A549 (cell line): ENCODE measurements around the gene LCN2. TPM values are rescaled to one million over a fixed set of nuclear protein-coding genes. Genes with fewer than 3 reads are reported as not detected.

ENCODE experiments used
- ATAC-seq, 2 experiments: fragments of 200-7000 bp in 1 of 2; fragments of >200 bp in 1 of 2; cut with Nextera tagmentation in 1 of 2; cut with Tn5 transposase in 1 of 2; 3 replicates each; pipeline versions ENCODE4 v1.8.0 to v1.9.1; 2018 to 2020; ENCODE audit warnings: mild to moderate bottlenecking in 1 of 2, moderate library complexity in 1 of 2
- CTCF ChIA-PET: fragments of 300-600 bp; sonication (Branson Sonifier 250); formaldehyde crosslinking; extraction: SDS; loops from one replicate; lab custom pipeline; 2021; ENCODE audit warnings: antibody characterized with exemption, inconsistent platforms; lab: Yijun Ruan, JAX
- POLR2A ChIA-PET: fragments of 350-600 bp; formaldehyde crosslinking; extraction: SDS; loops from one replicate; lab custom pipeline; 2021; ENCODE audit warnings: antibody characterized with exemption, inconsistent platforms; lab: Yijun Ruan, JAX
- DNase-seq, 2 experiments: peaks; one replicate each; pipeline versions ENCODE4 v3.0.0 to v3.0.0-alpha.2; 2011 to 2016; ENCODE audit warnings: low read depth in 1 of 2, low spot score in 1 of 2
- FAIRE-seq: peaks from 2 replicates; lab custom pipeline; 2011; peaks lifted over from hg19 to GRCh38; lab: Jason Lieb, UNC
- H3K27ac ChIP-seq, 2 experiments: fragments of >200 bp; sonication (Bioruptor Twin); formaldehyde crosslinking; 3 replicates each; pipeline ENCODE4 v1.5.1; 2016 to 2017
- H3K4me1 ChIP-seq: fragments of >200 bp; sonication (Bioruptor Twin); formaldehyde crosslinking; 3 replicates; pipeline ENCODE4 v1.6.1; 2016
- H3K4me2 ChIP-seq: fragments of >200 bp; sonication (Bioruptor Twin); formaldehyde crosslinking; 3 replicates; pipeline ENCODE4 v1.6.1; 2016
- H3K4me3 ChIP-seq: fragments of >200 bp; sonication (Bioruptor Twin); formaldehyde crosslinking; 3 replicates; pipeline ENCODE4 v1.5.1; 2016
- H3K9me3 ChIP-seq: fragments of >200 bp; sonication (Bioruptor Twin); formaldehyde crosslinking; 3 replicates; pipeline ENCODE4 v1.6.1; 2016
- BHLHE40 ChIP-seq: IDR thresholded peaks from 2 replicates; pipeline ENCODE4 v1.6.1; 2012; ENCODE audit warnings: low read depth, low read length, inconsistent platforms
- EHF ChIP-seq: fragments of 250-450 bp; sonication (Bioruptor Pico); IDR thresholded peaks from 2 replicates; pipeline ENCODE4 v1.5.0; 2020; ENCODE audit warnings: mild to moderate bottlenecking
- ESRRA ChIP-seq: fragments of 150-350 bp; IDR thresholded peaks from 2 replicates; pipeline ENCODE4 v1.6.1; 2014; ENCODE audit warnings: mild to moderate bottlenecking, low read length, borderline replicate concordance
- FOSB ChIP-seq: fragments of 250-450 bp; sonication (Bioruptor Pico); IDR thresholded peaks from 2 replicates; pipeline ENCODE4 v1.5.0; 2020; ENCODE audit warnings: mild to moderate bottlenecking, moderate library complexity
- FOSL2 ChIP-seq, 2 experiments: fragments of 450-650 bp in 1 of 2; fragments of >200 bp in 1 of 2; sonication (Bioruptor Twin) in 1 of 2; formaldehyde crosslinking; IDR thresholded peaks; 2 replicates each; pipeline versions ENCODE4 v1.5.0 to v1.6.1; 2016 to 2020; ENCODE audit warnings: mild to moderate bottlenecking in 1 of 2, moderate library complexity in 1 of 2
- FOXS1 ChIP-seq: fragments of 250-450 bp; sonication (Bioruptor Pico); IDR thresholded peaks from 2 replicates; pipeline ENCODE4 v1.5.0; 2020; ENCODE audit warnings: mild to moderate bottlenecking, moderate library complexity
- HOXA7 ChIP-seq: fragments of 250-450 bp; sonication (Bioruptor Pico); IDR thresholded peaks from 2 replicates; pipeline ENCODE4 v1.5.0; 2020; ENCODE audit warnings: mild to moderate bottlenecking, moderate library complexity
- JUN ChIP-seq, 2 experiments: fragments of >200 bp; sonication (Bioruptor Twin); formaldehyde crosslinking; IDR thresholded peaks; 2 replicates in 1 of 2; 3 replicates in 1 of 2; pipeline ENCODE4 v1.6.1; 2016 to 2017
- KDM1A ChIP-seq: fragments of 200-600 bp; sonication (generic); IDR thresholded peaks from 2 replicates; pipeline ENCODE4 v1.6.1; 2016; ENCODE audit warnings: low read depth, mild to moderate bottlenecking
- KDM5A ChIP-seq: fragments of 200-600 bp; sonication (generic); IDR thresholded peaks from 2 replicates; pipeline ENCODE4 v1.6.1; 2016; ENCODE audit warnings: antibody characterized with exemption, mild to moderate bottlenecking
- NFE2L2 ChIP-seq: fragments of 150-350 bp; conservative IDR thresholded peaks from 2 replicates; pipeline ENCODE4 v1.6.1; 2014; ENCODE audit warnings: low read length
- PHF8 ChIP-seq: fragments of 200-600 bp; sonication (generic); IDR thresholded peaks from 2 replicates; pipeline ENCODE4 v1.6.1; 2016; ENCODE audit warnings: low read depth, mild to moderate bottlenecking, antibody characterized with exemption, moderate library complexity, borderline replicate concordance
- POLR2AphosphoS2 ChIP-seq: conservative IDR thresholded peaks from 2 replicates; pipeline ENCODE4 v1.6.1; 2012; ENCODE audit warnings: low read length, improper control_type of control experiment, inconsistent platforms
- RAD21 ChIP-seq, 2 experiments: fragments of >200 bp in 1 of 2; sonication (Bioruptor Twin) in 1 of 2; formaldehyde crosslinking in 1 of 2; IDR thresholded peaks in 1 of 2; conservative IDR thresholded peaks in 1 of 2; 2 replicates in 1 of 2; 3 replicates in 1 of 2; pipeline ENCODE4 v1.6.1; 2012 to 2018; ENCODE audit warnings: inconsistent platforms in 1 of 2
- SMC3 ChIP-seq: fragments of >200 bp; sonication (Bioruptor Twin); formaldehyde crosslinking; IDR thresholded peaks from 3 replicates; pipeline ENCODE4 v1.6.1; 2018; ENCODE audit warnings: inconsistent platforms
- SREBF2 ChIP-seq: fragments of 450-650 bp; IDR thresholded peaks from 2 replicates; pipeline ENCODE4 v1.6.1; 2014; ENCODE audit warnings: mild to moderate bottlenecking, moderate library complexity
- ZNF302 ChIP-seq: fragments of 250-450 bp; sonication (Bioruptor Pico); IDR thresholded peaks from 2 replicates; pipeline ENCODE4 v1.9.0; 2021; ENCODE audit warnings: inconsistent platforms, mild to moderate bottlenecking, moderate library complexity
- WGBS: methylation state at CpG from one replicate; pipeline ENCODE4 v1.1.6; 2017; ENCODE audit errors: missing lambda C conversion rate; 5-methylcytosine and 5-hydroxymethylcytosine counted together
- polyA plus RNA-seq, 4 experiments: library from polyadenylated mRNA; depleted of rRNA in 3 of 4; stranded (reverse); fragments of >200 nt; fragmentation: RNase III in 1 of 4; extraction: RNeasy Plus Mini Kit Qiagen cat#74134 plus additional on column Dnase treatment in 1 of 4; gene quantifications; 2 replicates in 3 of 4; 3 replicates in 1 of 4; pipeline ENCODE4 v1.2.3, GENCODE V29; 2011 to 2017
- TF ChIP-seq, protein P1 (sequence below): fragments of 150-350 bp; IDR thresholded peaks from 2 replicates; pipeline ENCODE4 v1.6.1; 2014; ENCODE audit warnings: low read depth, mild to moderate bottlenecking, low read length
- TF ChIP-seq, protein P2 (sequence below): fragments of >200 bp; sonication (Bioruptor Twin); formaldehyde crosslinking; IDR thresholded peaks from 3 replicates; pipeline ENCODE4 v1.6.1; 2016
- TF ChIP-seq, protein P3 (sequence below): fragments of 250-450 bp; sonication (Bioruptor Pico); IDR thresholded peaks from 2 replicates; pipeline ENCODE4 v1.5.0; 2021; ENCODE audit warnings: mild to moderate bottlenecking, moderate library complexity, borderline replicate concordance
- TF ChIP-seq, protein P4 (sequence below): fragments of >200 bp; sonication (Bioruptor Twin); formaldehyde crosslinking; IDR thresholded peaks from 2 replicates; pipeline ENCODE4 v1.6.1; 2016

LCN2 gene
- polyA plus RNA-seq, 2 of the 4 experiments (the other 2 are of a cell fraction) = 2.3 to 11.9 TPM

DNA sequence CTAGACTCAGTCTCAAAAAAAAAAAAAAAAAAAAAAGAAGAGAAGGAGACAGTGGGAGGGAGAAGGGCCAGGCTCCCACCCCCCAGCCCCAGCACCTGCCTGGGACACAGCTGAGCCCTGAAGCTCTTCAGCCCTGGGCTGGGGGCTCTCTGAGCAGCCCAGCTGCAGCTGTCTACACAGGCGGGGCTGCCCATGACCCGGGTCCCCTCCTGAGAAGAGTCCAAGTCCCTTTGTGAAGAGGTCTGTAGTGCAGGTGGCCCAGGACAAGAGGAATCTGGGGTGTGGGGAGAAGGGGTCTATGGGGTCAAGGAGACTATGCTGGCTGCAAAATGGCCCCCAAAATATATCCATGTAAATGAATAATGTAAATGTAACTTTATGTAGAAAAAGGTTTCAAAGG, 6.7 kb upstream of the LCN2 start:
- no peak overlapping the region for H3K4me2 ChIP-seq
- ChIA-PET CTCF (interaction anchor here (0.6 to 3.7 kb wide), 5 partner anchors 13 to 194 kb away, joined by 3 to 22 read pairs (median 6); no protein-coding TSS in a partner anchor), POLR2A (interaction anchor here (0.6 to 1.1 kb wide), 4 partner anchors 14 to 687 kb away, joined by 3 to 7 read pairs (median 4); partner anchors contain the start of gene SPOUT1)
- no peak overlapping the region for H3K27ac ChIP-seq
- ATAC-seq = no peak
- no peak overlapping the region for H3K4me3 ChIP-seq
- no peaks in the 10 kb centered on the region for H3K4me1 ChIP-seq
- H3K9me3 ChIP-seq = no peaks in the 10 kb centered on the region
- DNase-seq = no peak
- WGBS = 60% methylated on average over 2 of the region's 2 CpGs
- no peak for FAIRE-seq
- TF ChIP-seq RAD21 (conservative IDR thresholded peaks at IDR 0.05 in 1 of 2, IDR thresholded peaks at IDR 0.05 in 1 of 2) = no peak
- TF ChIP-seq EHF (CRISPR knock-in tag) = no peak
- TF ChIP-seq, protein P1, sequence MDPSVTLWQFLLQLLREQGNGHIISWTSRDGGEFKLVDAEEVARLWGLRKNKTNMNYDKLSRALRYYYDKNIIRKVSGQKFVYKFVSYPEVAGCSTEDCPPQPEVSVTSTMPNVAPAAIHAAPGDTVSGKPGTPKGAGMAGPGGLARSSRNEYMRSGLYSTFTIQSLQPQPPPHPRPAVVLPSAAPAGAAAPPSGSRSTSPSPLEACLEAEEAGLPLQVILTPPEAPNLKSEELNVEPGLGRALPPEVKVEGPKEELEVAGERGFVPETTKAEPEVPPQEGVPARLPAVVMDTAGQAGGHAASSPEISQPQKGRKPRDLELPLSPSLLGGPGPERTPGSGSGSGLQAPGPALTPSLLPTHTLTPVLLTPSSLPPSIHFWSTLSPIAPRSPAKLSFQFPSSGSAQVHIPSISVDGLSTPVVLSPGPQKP = no peak
- TF ChIP-seq, protein P2, sequence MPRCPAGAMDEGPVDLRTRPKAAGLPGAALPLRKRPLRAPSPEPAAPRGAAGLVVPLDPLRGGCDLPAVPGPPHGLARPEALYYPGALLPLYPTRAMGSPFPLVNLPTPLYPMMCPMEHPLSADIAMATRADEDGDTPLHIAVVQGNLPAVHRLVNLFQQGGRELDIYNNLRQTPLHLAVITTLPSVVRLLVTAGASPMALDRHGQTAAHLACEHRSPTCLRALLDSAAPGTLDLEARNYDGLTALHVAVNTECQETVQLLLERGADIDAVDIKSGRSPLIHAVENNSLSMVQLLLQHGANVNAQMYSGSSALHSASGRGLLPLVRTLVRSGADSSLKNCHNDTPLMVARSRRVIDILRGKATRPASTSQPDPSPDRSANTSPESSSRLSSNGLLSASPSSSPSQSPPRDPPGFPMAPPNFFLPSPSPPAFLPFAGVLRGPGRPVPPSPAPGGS = no peak
- no peak for TF ChIP-seq HOXA7 (CRISPR knock-in tag)
- TF ChIP-seq JUN (IDR thresholded peaks at IDR 0.05) = no peak
- no peak for TF ChIP-seq ZNF302 (CRISPR knock-in tag)
- no peak for TF ChIP-seq POLR2AphosphoS2
- TF ChIP-seq KDM1A = no peak
- TF ChIP-seq FOSL2 (IDR thresholded peaks at IDR 0.05) = no peak
- TF ChIP-seq FOSL2 (CRISPR knock-in tag; IDR thresholded peaks at IDR 0.05) = no peak
- no peak for TF ChIP-seq SREBF2

DNA sequence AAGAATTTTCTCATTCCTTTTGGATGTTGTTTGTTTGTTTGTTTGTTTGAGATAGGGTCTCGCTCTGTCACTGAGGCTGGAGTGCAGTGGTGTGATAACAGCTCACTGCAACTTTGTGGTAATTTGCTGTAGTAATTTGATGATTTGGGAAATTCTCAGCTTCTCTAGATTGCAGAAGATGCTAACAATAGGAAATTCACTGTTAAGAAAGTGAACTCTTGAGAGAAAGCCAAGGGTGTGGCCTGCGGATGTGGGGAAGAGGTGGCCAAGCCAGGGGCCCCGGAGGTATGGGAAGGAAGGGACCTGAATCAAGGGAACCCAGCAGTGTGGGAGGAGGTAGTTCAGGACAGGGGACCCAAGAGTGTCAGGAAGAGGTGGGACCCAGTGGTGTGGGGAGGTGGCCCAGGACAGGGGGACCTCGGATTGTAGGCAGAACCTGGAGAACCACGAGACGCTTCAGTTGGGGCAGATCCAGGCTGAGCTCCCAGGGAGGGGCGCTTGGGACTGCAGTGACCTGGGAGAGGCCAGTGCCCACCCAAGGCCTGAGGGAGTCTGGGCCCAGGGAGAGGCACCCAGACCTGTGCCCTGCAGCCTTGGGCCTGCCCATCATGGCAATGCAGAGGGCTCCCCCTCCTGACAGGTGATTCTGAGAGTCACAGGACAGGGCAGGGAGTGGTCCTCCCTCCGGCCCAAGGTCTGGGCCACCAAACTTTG, 5.6 kb upstream of the LCN2 start:
- H3K27ac ChIP-seq = no peak overlapping the region

DNA sequence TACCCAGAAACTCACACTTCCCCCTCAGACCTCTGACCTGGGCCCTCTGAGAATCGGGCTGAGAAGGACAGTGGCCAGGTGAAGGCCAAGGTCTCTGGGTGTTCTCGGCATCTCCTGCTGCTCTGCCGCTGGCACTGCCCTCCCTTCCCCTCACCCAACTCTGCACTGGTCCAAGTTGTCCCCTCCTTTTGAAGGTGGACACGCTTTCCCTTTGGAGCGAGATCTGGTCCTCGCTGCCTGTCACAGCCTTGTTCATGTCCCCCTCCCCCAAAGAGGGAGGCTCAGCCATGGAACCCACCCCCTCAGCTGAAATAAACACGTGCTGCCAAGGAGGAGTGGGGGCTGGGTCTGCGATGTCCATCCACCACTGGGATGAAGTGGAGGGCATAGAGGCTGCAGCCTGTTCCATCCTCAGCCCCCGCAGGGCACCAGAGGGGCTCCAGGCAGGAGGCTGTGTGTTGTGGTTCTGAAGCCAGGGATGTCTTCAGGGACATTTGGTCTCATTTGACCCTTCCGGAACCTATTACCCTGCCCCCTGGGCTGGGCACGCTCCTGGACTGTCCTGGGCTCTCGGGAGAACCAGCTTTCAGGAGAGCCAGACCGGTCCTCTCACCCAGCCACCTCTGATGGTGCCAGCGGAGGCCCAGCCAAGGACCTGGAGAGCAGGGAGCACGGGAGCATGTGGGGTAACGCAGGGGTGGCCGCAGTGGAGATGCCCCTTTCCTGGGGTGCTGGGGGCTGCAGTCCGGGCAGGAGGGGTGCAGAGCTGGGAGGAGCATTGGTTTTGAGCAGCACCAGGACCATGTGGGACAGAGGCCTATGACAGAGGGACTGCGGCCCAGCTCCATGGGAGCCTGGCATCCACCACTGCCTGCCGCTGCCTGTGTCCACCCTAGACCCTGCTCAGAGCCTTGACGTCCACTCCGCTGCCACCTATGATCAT, 4.7 kb upstream of the LCN2 start:
- DNase-seq (no peak), ATAC-seq (no peak), FAIRE-seq (no peak)
- no peak overlapping the region for H3K27ac ChIP-seq
- peaks cover 16% of the 10 kb centered on the region for H3K4me1 ChIP-seq
- CTCF ChIA-PET = interaction anchor here (1.0 to 3.7 kb wide), 5 partner anchors 15 to 111 kb away, joined by 3 to 22 read pairs (median 6); no protein-coding TSS in a partner anchor
- no peaks in the 10 kb centered on the region for H3K9me3 ChIP-seq
- 79% methylated on average over 13 of the region's 22 CpGs for WGBS
- POLR2A ChIA-PET = no interaction called here
- no peak overlapping the region for H3K4me3 ChIP-seq
- no peak overlapping the region for H3K4me2 ChIP-seq
- TF ChIP-seq FOXS1 (no peak), NFE2L2 (no peak), FOSB (no peak), PHF8 (no peak), KDM5A (no peak), BHLHE40 (no peak), FOSL2 (IDR thresholded peaks at IDR 0.05) (no peak), FOSL2 (CRISPR knock-in tag; IDR thresholded peaks at IDR 0.05) (no peak)
- TF ChIP-seq, protein P2 = no peak
- TF ChIP-seq, protein P3, sequence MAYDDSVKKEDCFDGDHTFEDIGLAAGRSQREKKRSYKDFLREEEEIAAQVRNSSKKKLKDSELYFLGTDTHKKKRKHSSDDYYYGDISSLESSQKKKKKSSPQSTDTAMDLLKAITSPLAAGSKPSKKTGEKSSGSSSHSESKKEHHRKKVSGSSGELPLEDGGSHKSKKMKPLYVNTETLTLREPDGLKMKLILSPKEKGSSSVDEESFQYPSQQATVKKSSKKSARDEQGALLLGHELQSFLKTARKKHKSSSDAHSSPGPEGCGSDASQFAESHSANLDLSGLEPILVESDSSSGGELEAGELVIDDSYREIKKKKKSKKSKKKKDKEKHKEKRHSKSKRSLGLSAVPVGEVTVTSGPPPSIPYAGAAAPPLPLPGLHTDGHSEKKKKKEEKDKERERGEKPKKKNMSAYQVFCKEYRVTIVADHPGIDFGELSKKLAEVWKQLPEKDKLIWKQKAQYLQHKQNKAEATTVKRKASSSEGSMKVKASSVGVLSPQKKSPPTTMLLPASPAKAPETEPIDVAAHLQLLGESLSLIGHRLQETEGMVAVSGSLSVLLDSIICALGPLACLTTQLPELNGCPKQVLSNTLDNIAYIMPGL (CRISPR knock-in tag) = no peak
- TF ChIP-seq, protein P4, sequence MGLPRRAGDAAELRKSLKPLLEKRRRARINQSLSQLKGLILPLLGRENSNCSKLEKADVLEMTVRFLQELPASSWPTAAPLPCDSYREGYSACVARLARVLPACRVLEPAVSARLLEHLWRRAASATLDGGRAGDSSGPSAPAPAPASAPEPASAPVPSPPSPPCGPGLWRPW = no peak

More for the DNA sequence above, 5.6 kb upstream of the LCN2 start:
- CTCF ChIA-PET = interaction anchor here (0.6 to 3.7 kb wide), 6 partner anchors 10 to 52 kb away, joined by 3 to 22 read pairs (median 4); no protein-coding TSS in a partner anchor
- TF ChIP-seq SMC3 = no peak
- no peak for TF ChIP-seq ESRRA
- no peak for TF ChIP-seq POLR2AphosphoS2
- Histone ChIP-seq H3K4me3 (no peak overlapping the region), H3K4me1 (peaks cover 8% of the 10 kb centered on the region), H3K4me2 (no peak overlapping the region), H3K9me3 (no peaks in the 10 kb centered on the region)
- DNase-seq (no peak), FAIRE-seq (no peak), ATAC-seq (peak; percentile 19 to 30; a peak in 2 of 6 replicates)
- WGBS = 76% methylated on average over 7 of the region's 8 CpGs
- POLR2A ChIA-PET = interaction anchor here (0.7 to 1.1 kb wide), 2 partner anchors 8 to 13 kb away, joined by 3 to 11 read pairs; no protein-coding TSS in a partner anchor
